ENCODE results near the gene ASAP2. TPM values are rescaled to one million over a fixed set of nuclear protein-coding genes. Genes with fewer than 3 reads are reported as not detected.

ASAP2 gene
- total RNA-seq, 1 experiment from 2014 or later = 25.2 TPM

- Histone ChIP-seq H3K9ac (ENCODE audit: low read length) (peak overlapping the region; percentile 75), H3K4me1 (ENCODE audit: insufficient read depth, low read length) (peaks cover 64% of the 10 kb centered on the region), H3K36me3 (ENCODE audit: low read depth, low read length) (peaks cover 16% of the 10 kb centered on the region; the same call in 1 of the 2 replicates), H3K27me3 (ENCODE audit: low read length) (no peaks in the 10 kb centered on the region), H2AFZ (ENCODE audit: low read length) (0 out of 2 replicates have a peak overlapping the region, but pooled peaks have one; percentile 11), H3K79me2 (ENCODE audit: low read length) (peaks cover 69% of the 10 kb centered on the region), H3K4me2 (ENCODE audit: low read length) (peak overlapping the region; percentile 73), H4K20me1 (ENCODE audit: low read length) (no peaks in the 10 kb centered on the region), H3K9me2 (replicated peaks; ENCODE audit: low read length) (no peaks in the 10 kb centered on the region), H3K9me3 (ENCODE audit: low read length) (no peaks in the 10 kb centered on the region), H3F3A (ENCODE audit: low read length, unreplicated experiment) (peaks cover 14% of the 10 kb centered on the region), H3K4me3 (ENCODE audit: low read length) (peak overlapping the region; percentile 34), H3K27ac (ENCODE audit: low read length) (peak overlapping the region; percentile 98)
- CTCF ChIA-PET = interaction anchor here (0.8 to 1.0 kb wide), 2 partner anchors 43 to 145 kb away, joined by 3 read pairs; no protein-coding TSS in a partner anchor
- intact Hi-C loops (cut with micrococcal nuclease) = loop anchor here (1.0 kb wide), 8 partner anchors 23 to 285 kb away; no protein-coding TSS in a partner anchor
- TF ChIP-seq EZH2 (IDR thresholded peaks at IDR 0.05; ENCODE audit: low read length, unreplicated experiment) (no peak), CTCF (conservative IDR thresholded peaks at IDR 0.05; ENCODE audit: low read depth, low read length) (0 out of 2 replicates have a peak, but pooled peaks have one; percentile 34)
- TSS peak; percentile 95 for BruUV-seq (replicated peaks)
- POLR2A ChIA-PET (ENCODE audit: unreplicated experiment) = interaction anchor here (1.0 to 1.5 kb wide), 4 partner anchors 23 to 82 kb away, joined by 3 to 8 read pairs (median 6); no protein-coding TSS in a partner anchor
- DNase-seq (peak; percentile 99), ATAC-seq (peak; percentile 83)
These were observed 80.9 kb downstream of the ASAP2 start for GRCh38 chr2:9287400-9288045.

GRCh38 chr2:9288233-9288632 is 81.6 kb downstream of the ASAP2 start:
- peak overlapping the region; percentile 98 for H3K27ac ChIP-seq (ENCODE audit: low read length)
- ChIA-PET POLR2A (ENCODE audit: unreplicated experiment) (interaction anchor here (0.6 to 1.5 kb wide), 3 partner anchors 15 to 80 kb away, joined by 4 to 10 read pairs (median 8); no protein-coding TSS in a partner anchor), CTCF (interaction anchor here (0.7 to 1.0 kb wide), 2 partner anchors 45 to 144 kb away, joined by 3 to 4 read pairs; no protein-coding TSS in a partner anchor)
- peak overlapping the region; percentile 15 for H3K4me3 ChIP-seq (ENCODE audit: low read length)
- H3F3A ChIP-seq (ENCODE audit: low read length, unreplicated experiment) = peaks cover 14% of the 10 kb centered on the region
- H3K79me2 ChIP-seq (ENCODE audit: low read length) = peaks cover 70% of the 10 kb centered on the region
- TF ChIP-seq EZH2 (IDR thresholded peaks at IDR 0.05; ENCODE audit: low read length, unreplicated experiment) = no peak
- no peak for TF ChIP-seq EZH2phosphoT487 (IDR thresholded peaks at IDR 0.05; ENCODE audit: borderline replicate concordance, low read length)
- TF ChIP-seq CTCF (conservative IDR thresholded peaks at IDR 0.05; ENCODE audit: low read depth, low read length) = no peak
- peaks cover 16% of the 10 kb centered on the region; the same call in 1 of the 2 replicates for H3K36me3 ChIP-seq (ENCODE audit: low read depth, low read length)
- intact Hi-C loops (cut with micrococcal nuclease) = no loop called here
- no peaks in the 10 kb centered on the region for H3K27me3 ChIP-seq (ENCODE audit: low read length)
- ATAC-seq (peak; percentile 3; the same call in 1 of the 2 replicates), DNase-seq (peak; percentile 69)
- H3K9me2 ChIP-seq (replicated peaks; ENCODE audit: low read length) = no peaks in the 10 kb centered on the region
- no peaks in the 10 kb centered on the region for H3K9me3 ChIP-seq (ENCODE audit: low read length)
- H3K4me1 ChIP-seq (ENCODE audit: insufficient read depth, low read length) = peaks cover 56% of the 10 kb centered on the region
- no peaks in the 10 kb centered on the region for H4K20me1 ChIP-seq (ENCODE audit: low read length)
- peak overlapping the region; percentile 58 for H3K4me2 ChIP-seq (ENCODE audit: low read length)
- H3K9ac ChIP-seq (ENCODE audit: low read length) = peak overlapping the region; percentile 51
- no peak overlapping the region for H2AFZ ChIP-seq (ENCODE audit: low read length)
- no TSS peak for BruUV-seq (replicated peaks)
